H1 (cell line): ENCODE measurements around the gene ABCF3. TPM values are rescaled to one million over a fixed set of nuclear protein-coding genes. Genes with fewer than 3 reads are reported as not detected.

Experiments used
- BCL11A ChIP-seq, 2 experiments: IDR thresholded peaks; one replicate each; pipeline ENCODE4 v1.6.1; 2011; ENCODE audit warnings: low read depth in 2 of 2, low read length in 2 of 2, mild to moderate bottlenecking in 2 of 2
- JUN ChIP-seq: IDR thresholded peaks from 2 replicates; pipeline ENCODE4 v1.6.1; 2011; ENCODE audit warnings: low read depth, mild to moderate bottlenecking, improper control_type of control experiment, low read length
- RBBP5 ChIP-seq: IDR thresholded peaks from 2 replicates; pipeline ENCODE4 v1.7.1; 2012; ENCODE audit warnings: low read depth, mild to moderate bottlenecking, inconsistent platforms, low read length, moderate library complexity, borderline replicate concordance
- SP1 ChIP-seq: IDR thresholded peaks from 2 replicates; pipeline ENCODE4 v1.6.1; 2011; ENCODE audit warnings: low read depth, low read length
- polyA plus RNA-seq, 7 experiments: library from polyadenylated mRNA; depleted of rRNA in 3 of 7; stranded (reverse) in 5 of 7; unstranded in 2 of 7; fragments of >200 nt in 5 of 7; fragments of 200-250 nt in 2 of 7; gene quantifications; 1 replicate in 5 of 7; 2 replicates in 1 of 7; 4 replicates in 1 of 7; pipeline versions ENCODE4 v1.2.1 to v1.2.3, GENCODE V29; 2011 to 2013; ENCODE audit warnings: missing spikeins in 2 of 7, mixed read lengths in 2 of 7
- total RNA-seq: library from RNA; stranded (reverse); fragmentation: NEBNext Ultra II Directional; extraction: Animal tissue kit (Norgen Biotek cat#: 25700); gene quantifications from 2 replicates; pipeline ENCODE4 v1.2.1, GENCODE V29; 2021
- TF ChIP-seq, protein P1 (sequence below), 3 experiments: IDR thresholded peaks; 1 replicate in 2 of 3; 2 replicates in 1 of 3; pipeline versions ENCODE4 v1.5.1 to v1.6.1; 2011; ENCODE audit warnings: low read length in 3 of 3, mild to moderate bottlenecking in 3 of 3, inconsistent platforms in 2 of 3, low read depth in 1 of 3, moderate library complexity in 1 of 3; ENCODE audit not compliant: insufficient read depth in 1 of 3; ENCODE audit errors: control extremely low read depth in 1 of 3

ABCF3 gene
- total and polyA plus RNA-seq, 2 of the 8 experiments (the other 6 are each of a cell fraction or from before 2014, with no cell fraction given): 51.6 to 57.8 TPM

GRCh38 chr3:184149123-184149522, 36.9 kb upstream of the ABCF3 start (continued):
- TF ChIP-seq, protein P1, sequence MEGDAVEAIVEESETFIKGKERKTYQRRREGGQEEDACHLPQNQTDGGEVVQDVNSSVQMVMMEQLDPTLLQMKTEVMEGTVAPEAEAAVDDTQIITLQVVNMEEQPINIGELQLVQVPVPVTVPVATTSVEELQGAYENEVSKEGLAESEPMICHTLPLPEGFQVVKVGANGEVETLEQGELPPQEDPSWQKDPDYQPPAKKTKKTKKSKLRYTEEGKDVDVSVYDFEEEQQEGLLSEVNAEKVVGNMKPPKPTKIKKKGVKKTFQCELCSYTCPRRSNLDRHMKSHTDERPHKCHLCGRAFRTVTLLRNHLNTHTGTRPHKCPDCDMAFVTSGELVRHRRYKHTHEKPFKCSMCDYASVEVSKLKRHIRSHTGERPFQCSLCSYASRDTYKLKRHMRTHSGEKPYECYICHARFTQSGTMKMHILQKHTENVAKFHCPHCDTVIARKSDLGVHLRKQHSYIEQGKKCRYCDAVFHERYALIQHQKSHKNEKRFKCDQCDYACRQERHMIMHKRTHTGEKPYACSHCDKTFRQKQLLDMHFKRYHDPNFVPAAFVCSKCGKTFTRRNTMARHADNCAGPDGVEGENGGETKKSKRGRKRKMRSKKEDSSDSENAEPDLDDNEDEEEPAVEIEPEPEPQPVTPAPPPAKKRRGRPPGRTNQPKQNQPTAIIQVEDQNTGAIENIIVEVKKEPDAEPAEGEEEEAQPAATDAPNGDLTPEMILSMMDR (IDR thresholded peaks at IDR 0.05; ENCODE audit: control extremely low read depth in 1 of 3, insufficient read depth in 1 of 3, low read depth in 1 of 3, low read length in 3 of 3): no peak
- TF ChIP-seq SP1 (no peak), BCL11A (IDR thresholded peaks at IDR 0.05; ENCODE audit: low read depth in 2 of 2, low read length in 2 of 2) (no peak), JUN (no peak), RBBP5 (no peak)
- TF ChIP-seq, all 59 proteins: peak for 0
